Endothelial cell of umbilical vein (primary cell): ENCODE data around the gene COPS9. TPM values are rescaled to one million over a fixed set of nuclear protein-coding genes. Genes with fewer than 3 reads are reported as not detected.

Experiments
- BruUV-seq: library from RNA; stranded (reverse); fragments of 400-500 nt; replicated peaks from 2 replicates; lab custom pipeline; 2021; lab: Mats Ljungman, UMichigan
- CTCF ChIA-PET: fragments of 300-600, 350-600 bp; sonication (Branson Sonifier 250); formaldehyde crosslinking; loops from one replicate; lab custom pipeline; 2021; ENCODE audit warnings: antibody characterized with exemption, inconsistent platforms; lab: Charles Lee
- POLR2A ChIA-PET: fragments of 300-600, 350-600 bp; sonication (Branson Sonifier 250); formaldehyde crosslinking; loops from one replicate; lab custom pipeline; 2021; ENCODE audit warnings: antibody characterized with exemption, inconsistent platforms; lab: Charles Lee
- DNase-seq: peaks from one replicate; pipeline ENCODE4 v3.0.0-alpha.2; 2011; ENCODE audit warnings: low read depth, low spot score
- FAIRE-seq: peaks from 2 replicates; lab custom pipeline; 2011; peaks lifted over from hg19 to GRCh38; lab: Jason Lieb, UNC
- H2AFZ ChIP-seq: 2 replicates; pipeline ENCODE4 v1.6.0; 2012; ENCODE audit warnings: low read depth, low read length, control low read depth, inconsistent platforms
- H3K27ac ChIP-seq: 2 replicates; pipeline ENCODE4 v1.5.1; 2011; ENCODE audit warnings: low read depth, mild to moderate bottlenecking, control low read depth, low read length, moderate library complexity; ENCODE audit not compliant: insufficient read depth
- H3K27me3 ChIP-seq, 2 experiments: 2 replicates each; pipeline versions ENCODE4 v1.6.0 to v1.6.1; 2011; ENCODE audit warnings: low read length in 2 of 2, mixed read lengths in 1 of 2; ENCODE audit not compliant: control insufficient read depth in 2 of 2, insufficient read depth in 2 of 2
- H3K36me3 ChIP-seq, 2 experiments: 2 replicates in 1 of 2; 3 replicates in 1 of 2; pipeline ENCODE4 v1.5.1; 2011; ENCODE audit warnings: low read length in 2 of 2, mild to moderate bottlenecking in 1 of 2, moderate library complexity in 1 of 2; ENCODE audit not compliant: control insufficient read depth in 2 of 2, insufficient read depth in 2 of 2; ENCODE audit errors: extremely low read depth in 1 of 2
- H3K4me1 ChIP-seq: 3 replicates; pipeline ENCODE4 v1.5.1; 2011; ENCODE audit warnings: mild to moderate bottlenecking, low read length; ENCODE audit not compliant: control insufficient read depth, insufficient read depth; ENCODE audit errors: extremely low read depth
- H3K4me2 ChIP-seq: 2 replicates; pipeline ENCODE4 v1.6.1; 2011; ENCODE audit warnings: low read length, control low read depth, mixed read lengths; ENCODE audit not compliant: insufficient read depth
- H3K4me3 ChIP-seq, 3 experiments: fragments of 200-600 bp in 1 of 3; sonication (generic), shearing (Covaris generic) in 1 of 3; replicated peaks in 1 of 3; 2 replicates each; pipeline ENCODE4 v1.5.1; 2011 to 2016; ENCODE audit warnings: control low read depth in 3 of 3, low read length in 3 of 3, mild to moderate bottlenecking in 2 of 3, inconsistent platforms in 1 of 3, low read depth in 1 of 3, moderate library complexity in 1 of 3; ENCODE audit not compliant: insufficient read depth in 1 of 3
- H3K79me2 ChIP-seq: 2 replicates; pipeline ENCODE4 v1.6.0; 2012; ENCODE audit warnings: low read length, inconsistent platforms; ENCODE audit not compliant: control insufficient read depth, insufficient read depth
- H3K9ac ChIP-seq: replicated peaks from 2 replicates; pipeline ENCODE3; 2011; ENCODE audit warnings: low read length, control low read depth; ENCODE audit not compliant: insufficient read depth; ENCODE audit errors: extremely low read depth
- H3K9me1 ChIP-seq: replicated peaks from 3 replicates; pipeline ENCODE4 v1.6.0; 2011; ENCODE audit warnings: mild to moderate bottlenecking, low read length; ENCODE audit not compliant: control insufficient read depth, insufficient read depth; ENCODE audit errors: extremely low read depth
- H3K9me3 ChIP-seq: replicated peaks from 2 replicates; pipeline ENCODE4 v1.5.1; 2012; ENCODE audit warnings: low read length, inconsistent platforms; ENCODE audit not compliant: control insufficient read depth, insufficient read depth
- H4K20me1 ChIP-seq: replicated peaks from 2 replicates; pipeline ENCODE3; 2011; ENCODE audit warnings: mild to moderate bottlenecking, low read length; ENCODE audit not compliant: control insufficient read depth, insufficient read depth; ENCODE audit errors: extremely low read depth
- EZH2 ChIP-seq: IDR thresholded peaks from 2 replicates; pipeline ENCODE4 v1.6.1; 2012; ENCODE audit warnings: borderline replicate concordance, low read depth, mild to moderate bottlenecking, moderate library complexity, low read length, inconsistent platforms; ENCODE audit not compliant: severe bottlenecking
- FOS ChIP-seq: IDR thresholded peaks from 2 replicates; pipeline ENCODE4 v1.6.1; 2011; ENCODE audit warnings: mild to moderate bottlenecking, low read length, moderate library complexity, borderline replicate concordance; ENCODE audit not compliant: insufficient read depth
- GATA2 ChIP-seq: IDR thresholded peaks from 2 replicates; pipeline ENCODE4 v1.7.0; 2011; ENCODE audit warnings: low read depth, mild to moderate bottlenecking, moderate library complexity, mixed read lengths, low read length; ENCODE audit not compliant: insufficient read length, insufficient read depth
- JUN ChIP-seq: IDR thresholded peaks from 2 replicates; pipeline ENCODE4 v1.6.1; 2011; ENCODE audit warnings: borderline replicate concordance, low read depth; ENCODE audit not compliant: insufficient read length, insufficient read depth
- MAX ChIP-seq: IDR thresholded peaks from 2 replicates; pipeline ENCODE4 v1.6.1; 2011; ENCODE audit not compliant: insufficient read depth, insufficient read length
- MYC ChIP-seq: IDR thresholded peaks from one replicate; pipeline ENCODE4 v1.6.1; 2011; ENCODE audit warnings: mild to moderate bottlenecking, low read depth, low read length
- POLR2A ChIP-seq: IDR thresholded peaks from 2 replicates; pipeline ENCODE4 v1.6.1; 2012; ENCODE audit warnings: low read depth, mild to moderate bottlenecking, control low read depth, low read length
- POLR2AphosphoS5 ChIP-seq: IDR thresholded peaks from 2 replicates; pipeline ENCODE4 v1.6.1; 2012; ENCODE audit warnings: low read depth, mild to moderate bottlenecking, control low read depth, low read length, moderate library complexity; ENCODE audit not compliant: insufficient read depth
- dilution Hi-C: fragments of 300-500 bp; cut with MboI; formaldehyde crosslinking; loops from one replicate; pipeline ENCODE4 v1.15.0; 2019; ENCODE audit warnings: low sequenced_read_pairs; ENCODE audit not compliant: extremely low pct_ligation_motif_present
- intact Hi-C: fragments of 100-400 bp; cut with micrococcal nuclease; formaldehyde crosslinking; loops from one replicate; pipeline ENCODE4 v1.10.0; 2022
- polyA plus RNA-seq, 4 experiments: library from polyadenylated mRNA; depleted of rRNA in 3 of 4; stranded (reverse) in 3 of 4; unstranded in 1 of 4; fragments of >200 nt; gene quantifications; 2 replicates each; pipeline versions ENCODE4 v1.2.1 to v1.2.3, GENCODE V29; 2011 to 2012; ENCODE audit warnings: missing spikeins in 1 of 4
- total RNA-seq: library from RNA; stranded (reverse); gene quantifications from 2 replicates; pipeline ENCODE4 v1.2.3, GENCODE V29; 2021
- TF ChIP-seq, protein P1 (sequence below), 2 donors: IDR thresholded peaks; 1 replicate in 1 of 2; 2 replicates in 1 of 2; pipeline ENCODE4 v1.5.1; 2011; ENCODE audit warnings: low read length in 2 of 2, mild to moderate bottlenecking in 2 of 2, moderate library complexity in 2 of 2, control low read depth in 1 of 2, inconsistent platforms in 1 of 2, low read depth in 1 of 2; ENCODE audit not compliant: insufficient read depth in 1 of 2; ENCODE audit errors: extremely low read depth in 1 of 2

Gene COPS9
- total and polyA plus RNA-seq, 2 donors (not counting 3 experiments of a cell fraction or from before 2014, with no cell fraction given): 196 to 361 TPM

DNA sequence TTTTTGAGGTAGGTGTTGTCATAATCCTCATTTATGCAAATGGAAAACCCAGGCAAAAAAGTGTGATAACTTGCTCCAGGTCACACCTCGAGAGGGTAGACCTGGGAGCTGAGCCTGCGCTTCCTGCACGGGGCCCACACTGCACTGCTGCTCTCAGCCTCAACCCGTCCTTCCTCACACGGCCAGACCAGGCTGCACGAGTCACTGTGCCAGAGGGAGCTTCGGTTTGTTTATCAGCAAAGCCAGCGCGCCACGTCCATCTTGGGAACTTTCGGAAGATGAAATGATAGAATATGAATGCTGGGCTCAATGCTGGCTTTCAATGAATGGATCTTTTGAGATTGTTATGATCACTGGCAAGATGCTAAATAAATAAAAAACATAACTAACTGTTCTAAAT is 14.4 kb downstream of the COPS9 start:
- Histone ChIP-seq H3K9ac (no peak overlapping the region), H3K4me2 (no peak overlapping the region), H3K79me2 (no peaks in the 10 kb centered on the region), H4K20me1 (no peaks in the 10 kb centered on the region), H3K9me3 (no peaks in the 10 kb centered on the region), H3K27ac (no peak overlapping the region), H3K36me3 (peaks cover 0 to 2% of the 10 kb centered on the region in 2 experiments), H3K4me1 (no peaks in the 10 kb centered on the region), H2AFZ (no peak overlapping the region), H3K4me3 (no peak overlapping the region), H3K9me1 (no peaks in the 10 kb centered on the region), H3K27me3 (no peaks in the 10 kb centered on the region)
- no TSS peak for BruUV-seq
- no peak for DNase-seq
- no peak for TF ChIP-seq EZH2
- ChIA-PET CTCF (no interaction called here), POLR2A (no interaction called here)
- intact Hi-C loops (loop anchor here (2.0 kb wide), 1 partner anchor 61 kb away; no protein-coding TSS in a partner anchor), dilution Hi-C loops (no loop called here)
- no peak for FAIRE-seq

- dilution Hi-C loops: no loop called here
These were observed 14.9 kb downstream of the COPS9 start for GRCh38 chr2:240121190-240121589.

More at GRCh38 chr2:240121190-240121589, 14.9 kb downstream of the COPS9 start:
- Histone ChIP-seq H3K4me3 (no peak overlapping the region), H3K9me3 (no peaks in the 10 kb centered on the region), H3K9ac (no peak overlapping the region), H3K4me2 (no peak overlapping the region), H3K9me1 (no peaks in the 10 kb centered on the region), H3K79me2 (no peaks in the 10 kb centered on the region), H3K27ac (no peak overlapping the region), H3K27me3 (no peaks in the 10 kb centered on the region), H3K4me1 (no peaks in the 10 kb centered on the region), H2AFZ (no peak overlapping the region), H4K20me1 (no peaks in the 10 kb centered on the region), H3K36me3 (peaks cover 0 to under 1% of the 10 kb centered on the region in 2 experiments)
- intact Hi-C loops: loop anchor here (2.0 kb wide), 1 partner anchor 60 kb away; no protein-coding TSS in a partner anchor
- BruUV-seq: no TSS peak
- no peak for FAIRE-seq
- POLR2A ChIA-PET: no interaction called here
- DNase-seq: no peak
- TF ChIP-seq MYC: no peak
- no peak for TF ChIP-seq FOS
- no peak for TF ChIP-seq POLR2AphosphoS5
- TF ChIP-seq EZH2: no peak
- TF ChIP-seq MAX: no peak
- no peak for TF ChIP-seq JUN
- TF ChIP-seq, protein P1, sequence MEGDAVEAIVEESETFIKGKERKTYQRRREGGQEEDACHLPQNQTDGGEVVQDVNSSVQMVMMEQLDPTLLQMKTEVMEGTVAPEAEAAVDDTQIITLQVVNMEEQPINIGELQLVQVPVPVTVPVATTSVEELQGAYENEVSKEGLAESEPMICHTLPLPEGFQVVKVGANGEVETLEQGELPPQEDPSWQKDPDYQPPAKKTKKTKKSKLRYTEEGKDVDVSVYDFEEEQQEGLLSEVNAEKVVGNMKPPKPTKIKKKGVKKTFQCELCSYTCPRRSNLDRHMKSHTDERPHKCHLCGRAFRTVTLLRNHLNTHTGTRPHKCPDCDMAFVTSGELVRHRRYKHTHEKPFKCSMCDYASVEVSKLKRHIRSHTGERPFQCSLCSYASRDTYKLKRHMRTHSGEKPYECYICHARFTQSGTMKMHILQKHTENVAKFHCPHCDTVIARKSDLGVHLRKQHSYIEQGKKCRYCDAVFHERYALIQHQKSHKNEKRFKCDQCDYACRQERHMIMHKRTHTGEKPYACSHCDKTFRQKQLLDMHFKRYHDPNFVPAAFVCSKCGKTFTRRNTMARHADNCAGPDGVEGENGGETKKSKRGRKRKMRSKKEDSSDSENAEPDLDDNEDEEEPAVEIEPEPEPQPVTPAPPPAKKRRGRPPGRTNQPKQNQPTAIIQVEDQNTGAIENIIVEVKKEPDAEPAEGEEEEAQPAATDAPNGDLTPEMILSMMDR (IDR thresholded peaks at IDR 0.05; ENCODE audit: extremely low read depth in 1 of 2, insufficient read depth in 1 of 2, low read depth in 1 of 2, low read length in 2 of 2): no peak
- no peak for TF ChIP-seq POLR2A
- TF ChIP-seq GATA2: no peak
- CTCF ChIA-PET: no interaction called here
